Effector memory CD4-positive, alpha-beta T cell (primary cell): ENCODE data around the gene PPP1R15A.
"Not testable (repeated sequence)": the region's sequence is repeated elsewhere in the genome, so short reads cannot be mapped to it uniquely, and the experiment has no call there.

Experiments
- DNase-seq, 3 donors: peaks; one replicate each; pipeline ENCODE4 v3.0.0-alpha.2; 2020
- H3K27ac ChIP-seq: 2 replicates; pipeline ENCODE4 v1.7.0; 2013; ENCODE audit warnings: mild to moderate bottlenecking, low read length, moderate library complexity; ENCODE audit not compliant: insufficient read depth, poor library complexity, severe bottlenecking
- H3K27me3 ChIP-seq: replicated peaks from 2 replicates; pipeline ENCODE4 v1.7.0; 2013; ENCODE audit warnings: mild to moderate bottlenecking, low read length; ENCODE audit not compliant: insufficient read depth, control insufficient read depth, poor library complexity, severe bottlenecking
- H3K36me3 ChIP-seq: 2 replicates; pipeline ENCODE4 v1.7.0; 2013; ENCODE audit warnings: mild to moderate bottlenecking, low read length, moderate library complexity; ENCODE audit not compliant: control insufficient read depth, insufficient read depth
- H3K4me1 ChIP-seq: 2 replicates; pipeline ENCODE4 v1.7.0; 2013; ENCODE audit warnings: low read length, mild to moderate bottlenecking; ENCODE audit not compliant: control insufficient read depth, insufficient read depth, poor library complexity, severe bottlenecking
- H3K4me3 ChIP-seq: 2 replicates; pipeline ENCODE4 v1.7.0; 2013; ENCODE audit warnings: low read length, low read depth, mild to moderate bottlenecking; ENCODE audit not compliant: insufficient read depth, poor library complexity, severe bottlenecking
- H3K9me3 ChIP-seq: 2 replicates; pipeline ENCODE4 v1.7.0; 2013; ENCODE audit warnings: mild to moderate bottlenecking, low read length, moderate library complexity; ENCODE audit not compliant: control insufficient read depth

PPP1R15A gene

GRCh38 chr19:48879025-48879637 is 6.9 kb downstream of the PPP1R15A start:
- Histone ChIP-seq H3K4me3 (no peak overlapping the region), H3K27ac (no peak overlapping the region), H3K4me1 (peaks cover 22% of the 10 kb centered on the region), H3K27me3 (no peaks in the 10 kb centered on the region), H3K36me3 (peaks cover 18% of the 10 kb centered on the region), H3K9me3 (no peaks in the 10 kb centered on the region)
- no peak for DNase-seq

DNA sequence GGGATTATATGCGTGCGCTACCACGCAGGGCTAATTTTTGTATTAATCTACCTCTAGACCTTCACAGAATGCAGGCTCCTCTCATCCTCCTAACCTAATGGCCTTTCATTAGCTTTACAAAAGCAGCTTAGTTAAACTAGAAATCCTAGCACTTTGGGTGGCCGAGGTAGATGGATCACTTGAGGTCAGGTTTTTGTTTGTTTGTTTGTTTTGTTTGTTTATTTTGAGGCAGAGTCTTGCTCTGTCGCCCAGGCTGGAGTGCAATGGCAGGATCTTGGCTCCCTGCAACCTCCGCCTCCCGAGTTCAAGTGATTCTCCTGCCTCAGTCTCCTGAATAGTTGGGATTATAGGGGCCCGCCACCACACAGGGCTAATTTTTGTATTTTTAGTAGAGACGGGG is 7.5 kb downstream of the PPP1R15A start:
- H3K27ac ChIP-seq, DNase-seq, H3K27me3 ChIP-seq, H3K4me3 ChIP-seq, H3K9me3 ChIP-seq: not testable (repeated sequence)
- peaks cover 14% of the 10 kb centered on the region for H3K36me3 ChIP-seq
- H3K4me1 ChIP-seq = peaks cover 16% of the 10 kb centered on the region

GRCh38 chr19:48881741-48882657 is 9.8 kb downstream of the PPP1R15A start:
- Histone ChIP-seq H3K36me3 (no peaks in the 10 kb centered on the region), H3K4me3 (no peak overlapping the region), H3K4me1 (no peaks in the 10 kb centered on the region), H3K27ac (no peak overlapping the region), H3K27me3 (no peaks in the 10 kb centered on the region), H3K9me3 (no peaks in the 10 kb centered on the region)
- DNase-seq = no peak

DNA sequence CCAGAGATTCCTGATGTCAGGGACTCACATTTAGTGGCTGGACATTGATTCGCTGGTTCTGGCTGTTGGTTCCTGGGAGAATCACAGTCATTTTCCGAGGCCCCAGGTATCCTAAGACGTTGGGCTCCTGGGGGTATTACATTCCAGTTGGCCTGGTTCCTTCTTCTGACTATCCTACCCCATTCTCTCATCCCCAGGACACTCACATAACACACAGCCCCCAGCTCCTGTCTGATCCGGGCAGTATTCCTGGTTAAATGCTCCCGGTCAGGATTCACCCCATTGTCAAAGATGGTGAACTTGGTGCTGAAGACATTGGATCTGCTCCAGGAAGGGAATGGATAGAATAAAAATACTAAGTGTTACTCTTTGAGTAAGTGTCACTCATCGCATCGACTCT is 11.5 kb downstream of the PPP1R15A start:
- Histone ChIP-seq H3K4me1 (no peaks in the 10 kb centered on the region), H3K4me3 (no peak overlapping the region), H3K27me3 (no peaks in the 10 kb centered on the region), H3K27ac (no peak overlapping the region), H3K36me3 (no peaks in the 10 kb centered on the region), H3K9me3 (no peaks in the 10 kb centered on the region)
- no peak for DNase-seq

GRCh38 chr19:48887861-48888612 is 15.8 kb downstream of the PPP1R15A start:
- Histone ChIP-seq H3K4me3 (no peak overlapping the region), H3K9me3 (no peaks in the 10 kb centered on the region), H3K27ac (no peak overlapping the region), H3K4me1 (no peaks in the 10 kb centered on the region), H3K27me3 (no peaks in the 10 kb centered on the region), H3K36me3 (no peaks in the 10 kb centered on the region)
- DNase-seq = no peak

DNA sequence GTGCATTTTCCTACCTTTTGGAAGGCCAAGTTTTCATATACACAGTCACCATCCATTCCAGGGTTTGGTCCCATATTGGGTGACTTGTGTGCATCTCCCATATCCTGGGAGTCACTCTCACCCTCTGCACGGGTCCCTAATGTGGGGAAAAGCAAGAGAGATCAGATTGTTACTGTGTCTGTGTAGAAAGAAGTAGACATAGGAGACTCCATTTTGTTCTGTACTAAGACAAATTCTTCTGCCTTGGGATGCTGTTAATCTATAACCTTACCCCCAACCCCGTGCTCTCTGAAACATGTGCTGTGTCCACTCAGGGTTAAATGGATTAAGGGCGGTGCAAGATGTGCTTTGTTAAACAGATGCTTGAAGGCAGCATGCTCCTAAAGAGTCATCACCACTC is 17.3 kb downstream of the PPP1R15A start:
- H3K4me3 ChIP-seq, H3K9me3 ChIP-seq, H3K27me3 ChIP-seq, H3K36me3 ChIP-seq, H3K4me1 ChIP-seq, H3K27ac ChIP-seq, DNase-seq: not testable (repeated sequence)

GRCh38 chr19:48890551-48890950 is 18.3 kb downstream of the PPP1R15A start:
- no peaks in the 10 kb centered on the region for H3K4me1 ChIP-seq
- H3K27ac ChIP-seq = no peak overlapping the region
- peaks cover 12% of the 10 kb centered on the region for H3K27me3 ChIP-seq
- no peak overlapping the region for H3K4me3 ChIP-seq
- H3K36me3 ChIP-seq = no peaks in the 10 kb centered on the region
- H3K9me3 ChIP-seq = no peaks in the 10 kb centered on the region
- DNase-seq = no peak

- Histone ChIP-seq H3K9me3 (no peaks in the 10 kb centered on the region), H3K36me3 (no peaks in the 10 kb centered on the region), H3K4me1 (no peaks in the 10 kb centered on the region), H3K27me3 (peaks cover 12% of the 10 kb centered on the region), H3K27ac (no peak overlapping the region), H3K4me3 (no peak overlapping the region)
- DNase-seq = no peak
Observed at GRCh38 chr19:48895226-48895625, 23.0 kb downstream of the PPP1R15A start.

DNA sequence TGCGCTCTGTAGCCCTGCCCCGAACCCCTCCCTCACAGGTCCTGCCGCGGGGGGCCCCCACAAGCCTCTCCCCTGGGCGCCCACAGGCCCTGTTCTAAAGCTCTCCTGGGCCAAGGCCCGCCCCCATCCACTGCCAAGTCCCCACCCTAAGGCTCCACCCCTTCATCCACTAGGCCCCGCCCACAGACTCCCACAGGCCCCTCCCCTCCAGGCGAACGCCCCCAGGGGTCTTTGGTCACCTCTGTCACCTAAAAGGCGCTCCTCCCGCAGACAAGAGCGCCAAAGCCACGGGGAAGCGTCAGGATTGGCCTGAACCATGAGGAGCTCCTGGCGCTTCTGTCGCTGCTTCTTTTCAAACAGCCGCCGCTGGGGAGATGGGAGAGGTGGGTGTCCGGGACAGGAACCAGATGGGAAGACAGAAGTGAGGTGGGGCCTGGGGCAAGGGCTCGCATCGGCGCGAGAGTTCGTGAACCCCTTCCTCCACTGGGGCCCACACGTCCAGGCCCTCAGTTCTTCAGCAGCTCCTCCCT is 24.0 kb downstream of the PPP1R15A start:
- H3K27me3 ChIP-seq = peaks cover 12% of the 10 kb centered on the region
- H3K4me3 ChIP-seq = peak overlapping the region; percentile 13
- DNase-seq = no peak
- no peaks in the 10 kb centered on the region for H3K4me1 ChIP-seq
- H3K36me3 ChIP-seq = no peaks in the 10 kb centered on the region
- no peaks in the 10 kb centered on the region for H3K9me3 ChIP-seq
- no peak overlapping the region for H3K27ac ChIP-seq
